WTC11 (cell line): ENCODE results near the gene FCER1G. TPM values are rescaled to one million over a fixed set of nuclear protein-coding genes. Genes with fewer than 3 reads are reported as not detected.

Experiments used
- ATAC-seq: fragments of 200-7000 bp; cut with Tn5 transposase; 2 replicates; pipeline ENCODE4 v1.10.0; 2021; ENCODE audit warnings: mild to moderate bottlenecking, moderate library complexity
- CTCF ChIA-PET: fragments of 300-600 bp; sonication (Branson Sonifier 250); formaldehyde crosslinking; loops from one replicate; lab custom pipeline; 2021; ENCODE audit warnings: antibody characterized with exemption; lab: Charles Lee
- POLR2A ChIA-PET: fragments of 350-600 bp; sonication (Branson Sonifier 250); formaldehyde crosslinking; loops from one replicate; lab custom pipeline; 2021; ENCODE audit warnings: antibody characterized with exemption; lab: Charles Lee
- DNase-seq: peaks from one replicate; pipeline ENCODE4 v3.0.0; 2021; ENCODE audit warnings: low spot score
- H3K27ac Mint-ChIP-seq: 2 replicates; pipeline ENCODE4 v1.8.0; 2021; ENCODE audit warnings: mixed read lengths
- H3K27me3 Mint-ChIP-seq: 2 replicates; pipeline ENCODE4 v1.8.0; 2021; ENCODE audit warnings: low read depth, mild to moderate bottlenecking, moderate library complexity, mixed read lengths
- H3K36me3 Mint-ChIP-seq: 2 replicates; pipeline ENCODE4 v1.8.0; 2021; ENCODE audit warnings: mixed read lengths
- H3K4me1 Mint-ChIP-seq: 2 replicates; pipeline ENCODE4 v1.8.0; 2022; ENCODE audit warnings: mixed read lengths
- H3K4me3 Mint-ChIP-seq: 2 replicates; pipeline ENCODE4 v1.8.0; 2021; ENCODE audit warnings: mild to moderate bottlenecking, moderate library complexity, mixed read lengths
- H3K9me3 Mint-ChIP-seq: 2 replicates; pipeline ENCODE4 v1.8.0; 2021; ENCODE audit warnings: mixed read lengths
- AR ChIP-seq: fragments of 250-450 bp; sonication (Bioruptor Pico); IDR thresholded peaks from 2 replicates; pipeline ENCODE4 v1.9.0; 2021; ENCODE audit warnings: mild to moderate bottlenecking
- CDX4 ChIP-seq: fragments of 250-450 bp; sonication (Bioruptor Pico); IDR thresholded peaks from 2 replicates; pipeline ENCODE4 v1.9.0; 2021; ENCODE audit warnings: moderate library complexity, mild to moderate bottlenecking, inconsistent platforms, borderline replicate concordance
- CREB1 ChIP-seq: sonication (generic); formaldehyde crosslinking; IDR thresholded peaks from 2 replicates; pipeline ENCODE4 v1.8.0; 2023; ENCODE audit warnings: mild to moderate bottlenecking, missing genetic modification reagents
- EMX1 ChIP-seq: fragments of 250-450 bp; sonication (Bioruptor Pico); IDR thresholded peaks from 2 replicates; pipeline ENCODE4 v1.8.0; 2021; ENCODE audit warnings: mild to moderate bottlenecking
- ERG ChIP-seq: fragments of 250-450 bp; sonication (Bioruptor Pico); IDR thresholded peaks from 2 replicates; pipeline ENCODE4 v1.8.0; 2021; ENCODE audit warnings: mild to moderate bottlenecking
- FOXP4 ChIP-seq: sonication (generic); formaldehyde crosslinking; IDR thresholded peaks from 2 replicates; pipeline ENCODE4 v1.8.0; 2022; ENCODE audit warnings: mild to moderate bottlenecking, missing genetic modification reagents
- GABPB1 ChIP-seq: sonication (generic); formaldehyde crosslinking; IDR thresholded peaks from 2 replicates; pipeline ENCODE4 v1.8.1; 2023; ENCODE audit warnings: mild to moderate bottlenecking, missing genetic modification reagents
- NFE2L1 ChIP-seq: sonication (generic); formaldehyde crosslinking; IDR thresholded peaks from 2 replicates; pipeline ENCODE4 v1.8.1; 2023; ENCODE audit warnings: missing genetic modification reagents
- NR3C1 ChIP-seq: sonication (generic); formaldehyde crosslinking; conservative IDR thresholded peaks from 2 replicates; pipeline ENCODE4 v1.8.1; 2023; ENCODE audit warnings: low read depth, mild to moderate bottlenecking, missing genetic modification reagents
- OVOL2 ChIP-seq: fragments of 250-450 bp; sonication (Bioruptor Pico); IDR thresholded peaks from 2 replicates; pipeline ENCODE4 v1.9.0; 2021; ENCODE audit warnings: mild to moderate bottlenecking, borderline replicate concordance
- RELA ChIP-seq: sonication (generic); formaldehyde crosslinking; IDR thresholded peaks from 2 replicates; pipeline ENCODE4 v1.8.1; 2022; ENCODE audit warnings: missing genetic modification reagents, mild to moderate bottlenecking, borderline replicate concordance
- RORB ChIP-seq: fragments of 250-450 bp; sonication (Bioruptor Pico); IDR thresholded peaks from 2 replicates; pipeline ENCODE4 v1.9.0; 2021; ENCODE audit warnings: mild to moderate bottlenecking
- SOX15 ChIP-seq: fragments of 250-450 bp; sonication (Bioruptor Pico); IDR thresholded peaks from 2 replicates; pipeline ENCODE4 v1.9.0; 2021; ENCODE audit warnings: mild to moderate bottlenecking
- ZNF121 ChIP-seq: sonication (generic); formaldehyde crosslinking; IDR thresholded peaks from 2 replicates; pipeline ENCODE4 v1.8.0; 2023; ENCODE audit warnings: missing genetic modification reagents
- ZNF416 ChIP-seq: fragments of 250-450 bp; sonication (Bioruptor Pico); IDR thresholded peaks from 2 replicates; pipeline ENCODE4 v1.9.0; 2021; ENCODE audit warnings: mild to moderate bottlenecking, inconsistent platforms
- ZNF423 ChIP-seq: fragments of 250-450 bp; sonication (Bioruptor Pico); IDR thresholded peaks from 2 replicates; pipeline ENCODE4 v2.1.2; 2022; ENCODE audit warnings: mild to moderate bottlenecking, moderate library complexity
- total RNA-seq: library from RNA; stranded (reverse); gene quantifications from 3 replicates; pipeline ENCODE4 v1.2.3, GENCODE V29; 2021
- TF ChIP-seq, protein P1 (sequence below): sonication (generic); formaldehyde crosslinking; IDR thresholded peaks from 2 replicates; pipeline ENCODE4 v1.8.0; 2022; ENCODE audit warnings: mild to moderate bottlenecking, missing genetic modification reagents
- TF ChIP-seq, protein P2 (sequence below): sonication (generic); formaldehyde crosslinking; IDR thresholded peaks from 2 replicates; pipeline ENCODE4 v1.8.1; 2023; ENCODE audit warnings: mild to moderate bottlenecking, missing genetic modification reagents, moderate library complexity
- TF ChIP-seq, protein P3 (sequence below): sonication (generic); formaldehyde crosslinking; IDR thresholded peaks from 2 replicates; pipeline ENCODE4 v1.8.1; 2023; ENCODE audit warnings: mild to moderate bottlenecking, missing genetic modification reagents
- TF ChIP-seq, protein P4 (sequence below): sonication (generic); formaldehyde crosslinking; IDR thresholded peaks from 2 replicates; pipeline ENCODE4 v1.8.1; 2023; ENCODE audit warnings: mild to moderate bottlenecking, moderate library complexity, missing genetic modification reagents
- TF ChIP-seq, protein P5 (sequence below): sonication (generic); formaldehyde crosslinking; conservative IDR thresholded peaks from 2 replicates; pipeline ENCODE4 v1.8.1; 2022; ENCODE audit warnings: mild to moderate bottlenecking, missing genetic modification reagents

The FCER1G gene
- total RNA-seq, 1 experiment from 2014 or later = 0.85 TPM

DNA sequence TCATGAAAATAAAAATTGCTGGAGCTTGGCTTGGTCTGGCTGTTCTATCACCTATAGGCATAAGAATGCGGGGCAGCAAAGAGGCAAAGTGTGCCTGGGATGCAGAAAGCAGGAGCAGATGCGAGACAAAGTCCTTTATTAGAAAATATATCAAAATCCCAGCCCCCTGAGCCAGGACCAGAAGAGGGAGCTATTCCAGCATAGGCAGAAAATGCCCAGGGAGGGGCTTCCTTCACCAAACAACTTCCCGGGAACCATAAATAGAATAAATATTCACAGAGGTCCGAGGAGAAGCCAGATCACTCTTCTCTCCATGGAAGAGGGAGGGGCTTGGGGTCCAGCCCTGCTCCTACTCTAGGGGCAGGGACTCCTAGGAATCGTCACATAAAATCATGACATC, 43.9 kb upstream of the FCER1G start (continued):
- no peak for TF ChIP-seq EMX1 (CRISPR knock-in tag)
- TF ChIP-seq OVOL2 (CRISPR knock-in tag) = no peak
- TF ChIP-seq, protein P1, sequence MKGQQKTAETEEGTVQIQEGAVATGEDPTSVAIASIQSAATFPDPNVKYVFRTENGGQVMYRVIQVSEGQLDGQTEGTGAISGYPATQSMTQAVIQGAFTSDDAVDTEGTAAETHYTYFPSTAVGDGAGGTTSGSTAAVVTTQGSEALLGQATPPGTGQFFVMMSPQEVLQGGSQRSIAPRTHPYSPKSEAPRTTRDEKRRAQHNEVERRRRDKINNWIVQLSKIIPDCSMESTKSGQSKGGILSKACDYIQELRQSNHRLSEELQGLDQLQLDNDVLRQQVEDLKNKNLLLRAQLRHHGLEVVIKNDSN (CRISPR knock-in tag) = no peak

DNA sequence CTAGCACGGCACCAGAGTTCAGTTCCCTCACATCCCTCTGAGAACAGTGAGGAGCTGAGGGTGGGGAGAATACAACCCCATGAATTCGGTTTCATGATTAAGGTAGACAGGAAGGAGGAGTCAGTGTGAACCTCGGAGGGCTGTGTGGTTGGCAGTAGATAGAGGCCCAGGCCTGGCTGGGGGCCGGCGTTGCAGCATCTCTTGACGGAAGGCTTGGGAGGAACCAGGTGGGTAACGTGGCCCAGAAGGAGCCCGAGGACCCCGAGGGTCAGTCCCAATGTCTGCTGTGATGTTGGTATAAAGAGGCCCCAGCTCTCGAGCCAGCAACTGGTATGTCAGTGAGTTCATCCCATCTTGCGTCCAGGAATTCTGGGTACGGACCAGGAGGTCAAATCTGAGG, 43.4 kb upstream of the FCER1G start:
- Mint-ChIP-seq H3K9me3 (no peaks in the 10 kb centered on the region), H3K36me3 (peaks cover 48% of the 10 kb centered on the region), H3K4me1 (peaks cover 13% of the 10 kb centered on the region), H3K4me3 (no peak overlapping the region)
- ATAC-seq = no peak
- POLR2A ChIA-PET = no interaction called here
- TF ChIP-seq, protein P2, sequence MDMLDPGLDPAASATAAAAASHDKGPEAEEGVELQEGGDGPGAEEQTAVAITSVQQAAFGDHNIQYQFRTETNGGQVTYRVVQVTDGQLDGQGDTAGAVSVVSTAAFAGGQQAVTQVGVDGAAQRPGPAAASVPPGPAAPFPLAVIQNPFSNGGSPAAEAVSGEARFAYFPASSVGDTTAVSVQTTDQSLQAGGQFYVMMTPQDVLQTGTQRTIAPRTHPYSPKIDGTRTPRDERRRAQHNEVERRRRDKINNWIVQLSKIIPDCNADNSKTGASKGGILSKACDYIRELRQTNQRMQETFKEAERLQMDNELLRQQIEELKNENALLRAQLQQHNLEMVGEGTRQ (CRISPR knock-in tag) = no peak
- TF ChIP-seq NFE2L1 (CRISPR knock-in tag) (no peak), ZNF423 (no peak), FOXP4 (CRISPR knock-in tag) (no peak), ZNF121 (CRISPR knock-in tag) (no peak), RELA (no peak), GABPB1 (CRISPR knock-in tag) (no peak), RORB (CRISPR knock-in tag) (no peak), ERG (CRISPR knock-in tag) (no peak), ZNF416 (no peak), CREB1 (CRISPR knock-in tag) (no peak), AR (no peak), SOX15 (CRISPR knock-in tag) (no peak), NR3C1 (no peak), CDX4 (CRISPR knock-in tag) (no peak)
- TF ChIP-seq, protein P3, sequence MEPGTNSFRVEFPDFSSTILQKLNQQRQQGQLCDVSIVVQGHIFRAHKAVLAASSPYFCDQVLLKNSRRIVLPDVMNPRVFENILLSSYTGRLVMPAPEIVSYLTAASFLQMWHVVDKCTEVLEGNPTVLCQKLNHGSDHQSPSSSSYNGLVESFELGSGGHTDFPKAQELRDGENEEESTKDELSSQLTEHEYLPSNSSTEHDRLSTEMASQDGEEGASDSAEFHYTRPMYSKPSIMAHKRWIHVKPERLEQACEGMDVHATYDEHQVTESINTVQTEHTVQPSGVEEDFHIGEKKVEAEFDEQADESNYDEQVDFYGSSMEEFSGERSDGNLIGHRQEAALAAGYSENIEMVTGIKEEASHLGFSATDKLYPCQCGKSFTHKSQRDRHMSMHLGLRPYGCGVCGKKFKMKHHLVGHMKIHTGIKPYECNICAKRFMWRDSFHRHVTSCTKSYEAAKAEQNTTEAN = no peak
- TF ChIP-seq, protein P4, sequence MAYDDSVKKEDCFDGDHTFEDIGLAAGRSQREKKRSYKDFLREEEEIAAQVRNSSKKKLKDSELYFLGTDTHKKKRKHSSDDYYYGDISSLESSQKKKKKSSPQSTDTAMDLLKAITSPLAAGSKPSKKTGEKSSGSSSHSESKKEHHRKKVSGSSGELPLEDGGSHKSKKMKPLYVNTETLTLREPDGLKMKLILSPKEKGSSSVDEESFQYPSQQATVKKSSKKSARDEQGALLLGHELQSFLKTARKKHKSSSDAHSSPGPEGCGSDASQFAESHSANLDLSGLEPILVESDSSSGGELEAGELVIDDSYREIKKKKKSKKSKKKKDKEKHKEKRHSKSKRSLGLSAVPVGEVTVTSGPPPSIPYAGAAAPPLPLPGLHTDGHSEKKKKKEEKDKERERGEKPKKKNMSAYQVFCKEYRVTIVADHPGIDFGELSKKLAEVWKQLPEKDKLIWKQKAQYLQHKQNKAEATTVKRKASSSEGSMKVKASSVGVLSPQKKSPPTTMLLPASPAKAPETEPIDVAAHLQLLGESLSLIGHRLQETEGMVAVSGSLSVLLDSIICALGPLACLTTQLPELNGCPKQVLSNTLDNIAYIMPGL (CRISPR knock-in tag) = no peak
- TF ChIP-seq, protein P5, sequence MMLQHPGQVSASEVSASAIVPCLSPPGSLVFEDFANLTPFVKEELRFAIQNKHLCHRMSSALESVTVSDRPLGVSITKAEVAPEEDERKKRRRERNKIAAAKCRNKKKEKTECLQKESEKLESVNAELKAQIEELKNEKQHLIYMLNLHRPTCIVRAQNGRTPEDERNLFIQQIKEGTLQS (CRISPR knock-in tag) = no peak
- TF ChIP-seq, all 79 proteins: peak for 0
- H3K27ac Mint-ChIP-seq = no peak overlapping the region
- H3K27me3 Mint-ChIP-seq = no peaks in the 10 kb centered on the region
- CTCF ChIA-PET = interaction anchor here (0.8 to 2.5 kb wide), 6 partner anchors 13 to 203 kb away, joined by 3 to 9 read pairs (median 3); partner anchors contain the start of genes APOA2, F11R, TOMM40L and USP21
- DNase-seq = no peak
